Subcutaneous adipose tissue (tissue), 4 donors: ENCODE measurements around the gene UMPS. TPM values are rescaled to one million over a fixed set of nuclear protein-coding genes. Genes with fewer than 3 reads are reported as not detected.

Source experiments
- CTCF ChIP-seq: fragments of 450-650 bp; IDR thresholded peaks from one replicate; pipeline ENCODE4 v1.5.1; 2016; ENCODE audit warnings: low read depth, mild to moderate bottlenecking, control low read depth, antibody characterized with exemption, moderate library complexity
- total RNA-seq, 4 donors: library from RNA; depleted of rRNA; stranded (reverse); fragments of >200 nt; gene quantifications; one replicate each; pipeline ENCODE4 v1.1.0, GENCODE V29; 2016

UMPS gene
- total RNA-seq, 4 donors from 2014 or later = 17.0 to 244 (median 20.7) TPM

GRCh38 chr3:124688581-124689454 is 41.4 kb upstream of the UMPS start:
- no peak for TF ChIP-seq CTCF

- no peak for TF ChIP-seq CTCF
These were observed 38.7 kb upstream of the UMPS start for GRCh38 chr3:124691599-124691998.

GRCh38 chr3:124694486-124694885 is 35.8 kb upstream of the UMPS start:
- no peak for TF ChIP-seq CTCF

DNA sequence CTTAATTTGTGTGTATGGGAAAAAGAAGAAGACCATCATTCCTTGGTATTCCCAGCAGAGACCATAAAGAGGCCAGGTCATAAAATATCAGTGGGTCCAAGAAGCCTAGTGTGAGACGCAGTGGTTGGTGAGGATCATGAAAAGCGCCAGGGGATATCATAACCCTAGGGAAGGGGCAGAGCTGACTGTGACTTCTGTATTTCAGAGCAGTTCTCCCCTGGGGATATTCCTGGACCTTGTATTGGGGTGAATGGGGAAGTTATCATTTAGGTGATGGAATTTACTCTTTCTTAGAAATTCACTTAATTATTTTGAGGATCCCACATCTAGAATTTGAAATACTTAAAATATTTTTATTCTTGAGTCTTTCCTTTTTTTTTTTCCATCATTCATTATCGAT is 34.9 kb upstream of the UMPS start:
- TF ChIP-seq CTCF = no peak

- TF ChIP-seq CTCF = no peak
These were observed 34.2 kb upstream of the UMPS start for GRCh38 chr3:124696006-124696405.

GRCh38 chr3:124697302-124697701 is 33.0 kb upstream of the UMPS start:
- TF ChIP-seq CTCF = no peak

GRCh38 chr3:124698030-124698770 is 32.1 kb upstream of the UMPS start:
- no peak for TF ChIP-seq CTCF
